ENCODE measurements around the gene SPRED2. TPM values are rescaled to one million over a fixed set of nuclear protein-coding genes. Genes with fewer than 3 reads are reported as not detected.

The SPRED2 gene
- total RNA-seq, 4 donors from 2014 or later: 21.9 to 28.8 (median 25.5) TPM

DNA sequence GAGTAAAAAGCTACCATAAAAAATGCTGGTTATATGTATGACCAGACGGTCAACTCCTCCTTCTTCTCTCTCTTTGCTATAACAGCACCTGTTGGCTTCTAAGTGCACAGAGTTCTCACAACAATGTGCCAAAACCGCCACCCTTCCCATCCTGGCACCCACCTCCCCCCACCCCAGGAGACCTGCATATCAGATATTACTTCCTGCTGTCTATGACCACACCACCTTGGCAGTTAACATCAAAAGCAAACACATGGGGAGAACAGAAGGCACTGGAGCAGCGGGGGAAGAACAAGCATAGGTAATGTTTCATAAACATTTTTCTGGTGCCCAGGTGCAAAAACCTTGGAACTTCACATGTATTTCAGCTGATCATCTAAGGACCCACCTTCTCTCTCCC, 15.5 kb downstream of the SPRED2 start:
- Histone ChIP-seq H3K9me3 (no peaks in the 10 kb centered on the region), H3K27me3 (no peaks in the 10 kb centered on the region), H3K4me3 (no peak overlapping the region), H3K27ac (no peak overlapping the region), H3K4me1 (peaks cover 0 to 17% (median 4%) of the 10 kb centered on the region in 4 donors), H3K36me3 (no peaks in the 10 kb centered on the region)
- TF ChIP-seq POLR2A (IDR thresholded peaks at IDR 0.05) (no peak), CTCF (IDR thresholded peaks at IDR 0.05) (no peak), EP300 (IDR thresholded peaks at IDR 0.05) (no peak)
- whole genome bisulfite sequencing, 2 donors: 86 to 87% methylated on average over 3 of the region's 3 CpGs
- DNase-seq (ENCODE audit: low spot score in 2 of 2): no peak

GRCh38 chr2:65416321-65416720, 16.1 kb downstream of the SPRED2 start:
- H3K27ac ChIP-seq: no peak overlapping the region
- no peak for TF ChIP-seq CTCF (IDR thresholded peaks at IDR 0.05)
- TF ChIP-seq EP300 (IDR thresholded peaks at IDR 0.05): no peak
- no peak for TF ChIP-seq POLR2A (IDR thresholded peaks at IDR 0.05)
- H3K4me1 ChIP-seq: peaks cover 0 to 16% (median 3%) of the 10 kb centered on the region in 4 donors
- no peaks in the 10 kb centered on the region for H3K9me3 ChIP-seq
- H3K27me3 ChIP-seq: no peaks in the 10 kb centered on the region
- no peak for DNase-seq (ENCODE audit: low spot score in 2 of 2)
- H3K36me3 ChIP-seq: no peaks in the 10 kb centered on the region
- WGBS, 2 donors: 67 to 77% methylated on average over 3 of the region's 3 CpGs
- no peak overlapping the region for H3K4me3 ChIP-seq

DNA sequence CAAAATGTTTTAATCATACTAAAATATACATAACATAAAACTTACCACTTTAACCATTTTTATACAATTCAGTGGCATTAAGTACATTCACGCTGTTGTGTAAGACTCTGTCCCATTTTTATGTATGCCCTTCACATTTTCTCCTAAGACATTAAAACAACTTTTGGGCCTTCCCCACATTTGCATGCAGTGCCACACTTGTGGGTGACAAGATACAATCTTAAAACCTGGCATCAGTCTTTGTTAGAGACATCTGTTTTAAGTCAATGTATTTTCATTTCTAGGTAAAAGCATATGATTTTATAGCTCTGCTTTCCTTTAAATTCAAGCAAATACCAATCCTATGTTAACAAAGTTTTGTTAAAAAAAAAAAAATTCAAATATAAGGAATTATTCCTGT, 17.3 kb downstream of the SPRED2 start:
- 95 to 96% methylated on average over 1 of the region's 1 CpG for WGBS, 2 donors
- TF ChIP-seq CTCF (IDR thresholded peaks at IDR 0.05) (no peak), POLR2A (IDR thresholded peaks at IDR 0.05) (no peak), EP300 (IDR thresholded peaks at IDR 0.05) (no peak)
- Histone ChIP-seq H3K4me3 (no peak overlapping the region), H3K36me3 (no peaks in the 10 kb centered on the region), H3K4me1 (peaks cover 0 to 7% (median 0%) of the 10 kb centered on the region in 4 donors), H3K27me3 (no peaks in the 10 kb centered on the region), H3K9me3 (no peaks in the 10 kb centered on the region), H3K27ac (no peak overlapping the region)
- DNase-seq (ENCODE audit: low spot score in 2 of 2): no peak

DNA sequence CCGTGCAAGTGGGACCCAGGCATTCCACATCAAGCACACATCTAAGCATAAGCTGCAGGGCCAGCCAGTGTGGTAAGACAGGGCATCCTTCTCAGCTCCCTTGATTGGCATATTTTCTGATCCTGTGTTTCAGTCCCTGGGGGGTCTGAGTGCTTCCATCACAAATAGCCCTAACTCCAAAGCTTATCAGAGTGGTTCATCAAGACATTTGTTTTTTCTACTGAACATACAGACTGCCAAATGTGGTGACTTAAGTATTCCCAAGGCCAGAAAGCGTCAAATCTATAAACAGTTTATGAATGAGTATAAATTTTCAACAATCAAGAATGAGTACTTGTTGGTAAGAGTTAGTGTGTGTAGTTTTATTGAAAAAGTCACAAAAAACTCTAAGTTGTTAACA, 18.8 kb downstream of the SPRED2 start:
- no peaks in the 10 kb centered on the region for H3K36me3 ChIP-seq
- H3K9me3 ChIP-seq: no peaks in the 10 kb centered on the region
- 39 to 58% methylated on average over 2 of the region's 2 CpGs for WGBS, 2 donors
- TF ChIP-seq EP300 (IDR thresholded peaks at IDR 0.05): no peak
- TF ChIP-seq CTCF (IDR thresholded peaks at IDR 0.05): no peak
- no peak for TF ChIP-seq POLR2A (IDR thresholded peaks at IDR 0.05)
- DNase-seq (ENCODE audit: low spot score in 2 of 2): no peak
- peaks cover 0 to 7% (median 0%) of the 10 kb centered on the region in 4 donors for H3K4me1 ChIP-seq
- H3K27me3 ChIP-seq: no peaks in the 10 kb centered on the region
- H3K27ac ChIP-seq: no peak overlapping the region
- H3K4me3 ChIP-seq: no peak overlapping the region

DNA sequence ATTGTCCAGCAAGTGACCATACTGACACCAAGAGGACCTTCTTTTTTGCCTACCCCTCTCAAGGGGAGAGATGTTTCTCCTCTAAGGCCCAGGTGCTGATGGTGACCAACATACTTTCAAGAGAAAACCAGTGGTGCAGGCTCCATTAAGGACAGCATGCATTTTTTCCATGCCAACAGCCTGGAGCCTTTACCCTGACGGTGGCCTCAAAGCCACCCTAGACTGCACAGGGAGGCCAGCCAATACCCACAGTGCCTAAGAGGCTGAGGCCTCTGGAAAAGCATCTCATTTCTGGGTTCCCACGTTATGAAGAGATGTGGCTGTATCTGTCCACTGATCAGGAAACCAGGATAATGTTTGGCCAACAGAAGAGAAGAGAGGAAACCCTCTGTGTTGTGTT, 19.3 kb downstream of the SPRED2 start:
- DNase-seq (ENCODE audit: low spot score in 2 of 2): no peak
- H3K27me3 ChIP-seq: no peaks in the 10 kb centered on the region
- H3K4me1 ChIP-seq: peaks cover 0 to 7% (median 0%) of the 10 kb centered on the region in 4 donors
- no peak overlapping the region for H3K27ac ChIP-seq
- TF ChIP-seq POLR2A (IDR thresholded peaks at IDR 0.05): no peak
- no peak for TF ChIP-seq CTCF (IDR thresholded peaks at IDR 0.05)
- TF ChIP-seq EP300 (IDR thresholded peaks at IDR 0.05): no peak
- H3K4me3 ChIP-seq: no peak overlapping the region
- WGBS, 2 donors: 33 to 58% methylated on average over 1 to 2 of the region's 2 CpGs
- no peaks in the 10 kb centered on the region for H3K9me3 ChIP-seq
- H3K36me3 ChIP-seq: no peaks in the 10 kb centered on the region

Measured in tibial nerve (tissue), 4 donors.